OCI-LY7 (cell line): Measurements from ENCODE around the gene TENT5C.
"Not testable (repeated sequence)": the region's sequence is repeated elsewhere in the genome, so short reads cannot be mapped to it uniquely, and the experiment has no call there.

ENCODE experiments used
- CTCF ChIP-seq: fragments of 200-600 bp; sonication (generic); conservative IDR thresholded peaks from 2 replicates; pipeline ENCODE4 v1.5.1; 2014; ENCODE audit warnings: mild to moderate bottlenecking, antibody characterized with exemption, low read length, moderate library complexity, mixed read lengths
- EZH2phosphoT487 ChIP-seq: fragments of 200-600 bp; sonication (generic); IDR thresholded peaks from 2 replicates; pipeline ENCODE4 v1.6.1; 2018; ENCODE audit warnings: low read depth, borderline replicate concordance, mild to moderate bottlenecking, mixed run types, antibody characterized with exemption, low read length, moderate library complexity, mixed read lengths

- TF ChIP-seq CTCF: peak; percentile 32; the same call in 1 of the 2 replicates
- TF ChIP-seq EZH2phosphoT487: not testable (repeated sequence)
Observed at GRCh38 chr1:117558451-117558850, 47.4 kb upstream of the TENT5C start.
